WTC11 (cell line): Measurements from ENCODE around the gene DUSP9. TPM values are rescaled to one million over a fixed set of nuclear protein-coding genes. Genes with fewer than 3 reads are reported as not detected.

Source experiments
- ATAC-seq: fragments of 200-7000 bp; cut with Tn5 transposase; 2 replicates; pipeline ENCODE4 v1.10.0; 2021; ENCODE audit warnings: mild to moderate bottlenecking, moderate library complexity
- CTCF ChIA-PET: fragments of 300-600 bp; sonication (Branson Sonifier 250); formaldehyde crosslinking; loops from one replicate; lab custom pipeline; 2021; ENCODE audit warnings: antibody characterized with exemption; lab: Charles Lee
- POLR2A ChIA-PET: fragments of 350-600 bp; sonication (Branson Sonifier 250); formaldehyde crosslinking; loops from one replicate; lab custom pipeline; 2021; ENCODE audit warnings: antibody characterized with exemption; lab: Charles Lee
- DNase-seq: peaks from one replicate; pipeline ENCODE4 v3.0.0; 2021; ENCODE audit warnings: low spot score
- H3K27ac Mint-ChIP-seq: 2 replicates; pipeline ENCODE4 v1.8.0; 2021; ENCODE audit warnings: mixed read lengths
- H3K27me3 Mint-ChIP-seq: 2 replicates; pipeline ENCODE4 v1.8.0; 2021; ENCODE audit warnings: low read depth, mild to moderate bottlenecking, moderate library complexity, mixed read lengths
- H3K36me3 Mint-ChIP-seq: 2 replicates; pipeline ENCODE4 v1.8.0; 2021; ENCODE audit warnings: mixed read lengths
- H3K4me1 Mint-ChIP-seq: 2 replicates; pipeline ENCODE4 v1.8.0; 2022; ENCODE audit warnings: mixed read lengths
- H3K4me3 Mint-ChIP-seq: 2 replicates; pipeline ENCODE4 v1.8.0; 2021; ENCODE audit warnings: mild to moderate bottlenecking, moderate library complexity, mixed read lengths
- H3K9me3 Mint-ChIP-seq: 2 replicates; pipeline ENCODE4 v1.8.0; 2021; ENCODE audit warnings: mixed read lengths
- ARID4B ChIP-seq: sonication (generic); formaldehyde crosslinking; IDR thresholded peaks from 2 replicates; pipeline ENCODE4 v1.8.0; 2023; ENCODE audit warnings: missing genetic modification reagents, mild to moderate bottlenecking, borderline replicate concordance
- E2F1 ChIP-seq: sonication (generic); formaldehyde crosslinking; IDR thresholded peaks from 2 replicates; pipeline ENCODE4 v1.8.0; 2022; ENCODE audit warnings: mild to moderate bottlenecking, missing genetic modification reagents
- E2F4 ChIP-seq: sonication (generic); formaldehyde crosslinking; IDR thresholded peaks from 2 replicates; pipeline ENCODE4 v1.8.1; 2022; ENCODE audit warnings: low read depth, mild to moderate bottlenecking, moderate library complexity, missing genetic modification reagents, borderline replicate concordance
- E2F5 ChIP-seq: sonication (generic); formaldehyde crosslinking; IDR thresholded peaks from 2 replicates; pipeline ENCODE4 v1.8.1; 2022; ENCODE audit warnings: mild to moderate bottlenecking, moderate library complexity, missing genetic modification reagents
- ELF4 ChIP-seq: sonication (generic); formaldehyde crosslinking; IDR thresholded peaks from 2 replicates; pipeline ENCODE4 v1.8.1; 2022; ENCODE audit warnings: low read depth, mild to moderate bottlenecking, moderate library complexity, missing genetic modification reagents
- EMX1 ChIP-seq: fragments of 250-450 bp; sonication (Bioruptor Pico); IDR thresholded peaks from 2 replicates; pipeline ENCODE4 v1.8.0; 2021; ENCODE audit warnings: mild to moderate bottlenecking
- ESRRA ChIP-seq: sonication (generic); formaldehyde crosslinking; IDR thresholded peaks from 2 replicates; pipeline ENCODE4 v1.8.1; 2022; ENCODE audit warnings: mild to moderate bottlenecking, missing genetic modification reagents, borderline replicate concordance
- NR2C2 ChIP-seq: sonication (generic); formaldehyde crosslinking; IDR thresholded peaks from 2 replicates; pipeline ENCODE4 v1.8.0; 2022; ENCODE audit warnings: mild to moderate bottlenecking, missing genetic modification reagents
- PRRX2 ChIP-seq: fragments of 250-450 bp; sonication (Bioruptor Pico); IDR thresholded peaks from 2 replicates; pipeline ENCODE4 v1.8.0; 2021; ENCODE audit warnings: mild to moderate bottlenecking
- USF1 ChIP-seq: sonication (generic); formaldehyde crosslinking; IDR thresholded peaks from 2 replicates; pipeline ENCODE4 v1.8.0; 2022; ENCODE audit warnings: mild to moderate bottlenecking, missing genetic modification reagents
- ZBTB21 ChIP-seq: sonication (generic); formaldehyde crosslinking; IDR thresholded peaks from 2 replicates; pipeline ENCODE4 v1.8.1; 2023; ENCODE audit warnings: mild to moderate bottlenecking, missing genetic modification reagents, borderline replicate concordance
- ZNF121 ChIP-seq: sonication (generic); formaldehyde crosslinking; IDR thresholded peaks from 2 replicates; pipeline ENCODE4 v1.8.0; 2023; ENCODE audit warnings: missing genetic modification reagents
- ZNF281 ChIP-seq: sonication (generic); formaldehyde crosslinking; IDR thresholded peaks from 2 replicates; pipeline ENCODE4 v1.8.0; 2023; ENCODE audit warnings: mild to moderate bottlenecking, missing genetic modification reagents
- ZNF317 ChIP-seq: sonication (generic); formaldehyde crosslinking; IDR thresholded peaks from 2 replicates; pipeline ENCODE4 v1.8.1; 2023; ENCODE audit warnings: low read depth, mild to moderate bottlenecking, moderate library complexity, missing genetic modification reagents, borderline replicate concordance
- ZNF416 ChIP-seq: fragments of 250-450 bp; sonication (Bioruptor Pico); IDR thresholded peaks from 2 replicates; pipeline ENCODE4 v1.9.0; 2021; ENCODE audit warnings: mild to moderate bottlenecking, inconsistent platforms
- ZNF512 ChIP-seq: sonication (generic); formaldehyde crosslinking; IDR thresholded peaks from 2 replicates; pipeline ENCODE4 v1.8.1; 2022; ENCODE audit warnings: missing genetic modification reagents, borderline replicate concordance
- total RNA-seq: library from RNA; stranded (reverse); gene quantifications from 3 replicates; pipeline ENCODE4 v1.2.3, GENCODE V29; 2021

The DUSP9 gene
- total RNA-seq, 1 experiment from 2014 or later = 2.5 TPM

- TF ChIP-seq ARID4B (CRISPR knock-in tag) = no peak
Measured at GRCh38 chrX:153628129-153628528, 18.9 kb upstream of the DUSP9 start (continued).

- Mint-ChIP-seq H3K27me3 (no peaks in the 10 kb centered on the region; the same call in 1 of the 2 replicates), H3K36me3 (no peaks in the 10 kb centered on the region), H3K27ac (no peak overlapping the region), H3K4me3 (no peak overlapping the region), H3K4me1 (no peaks in the 10 kb centered on the region), H3K9me3 (peaks cover 4% of the 10 kb centered on the region; the same call in 1 of the 2 replicates)
- no peak for TF ChIP-seq ZNF121 (CRISPR knock-in tag)
- TF ChIP-seq E2F5 (CRISPR knock-in tag) = no peak
- TF ChIP-seq NR2C2 (CRISPR knock-in tag) = no peak
- TF ChIP-seq USF1 = no peak
- ChIA-PET CTCF (interaction anchor here (1.1 to 1.7 kb wide), 2 partner anchors 7 to 74 kb away, joined by 4 to 6 read pairs; no protein-coding TSS in a partner anchor), POLR2A (no interaction called here)
- DNase-seq (no peak), ATAC-seq (no peak)
Measured at GRCh38 chrX:153628665-153629064, 18.3 kb upstream of the DUSP9 start.

- no peak overlapping the region for H3K27ac Mint-ChIP-seq
- peaks cover 4% of the 10 kb centered on the region; the same call in 1 of the 2 replicates for H3K9me3 Mint-ChIP-seq
- POLR2A ChIA-PET = no interaction called here
Measured at GRCh38 chrX:153631346-153631745, 15.7 kb upstream of the DUSP9 start.

GRCh38 chrX:153631907-153632594 lies 15.0 kb upstream of the DUSP9 start:
- Mint-ChIP-seq H3K27ac (no peak overlapping the region), H3K27me3 (no peaks in the 10 kb centered on the region; the same call in 1 of the 2 replicates), H3K4me1 (no peaks in the 10 kb centered on the region), H3K9me3 (peaks cover 4% of the 10 kb centered on the region; the same call in 1 of the 2 replicates), H3K4me3 (no peak overlapping the region), H3K36me3 (no peaks in the 10 kb centered on the region)
- no peak for DNase-seq
- ChIA-PET POLR2A (no interaction called here), CTCF (interaction anchor here (1.2 to 3.3 kb wide), 2 partner anchors 9 to 12 kb away, joined by 4 to 20 read pairs; no protein-coding TSS in a partner anchor)
- ATAC-seq = no peak
- no peak for TF ChIP-seq ZNF512 (CRISPR knock-in tag)
- no peak for TF ChIP-seq ELF4 (CRISPR knock-in tag)
- no peak for TF ChIP-seq ZNF317 (CRISPR knock-in tag)
- TF ChIP-seq ZNF281 = no peak
- TF ChIP-seq E2F4 = no peak
- TF ChIP-seq EMX1 = no peak
- no peak for TF ChIP-seq ZNF416 (CRISPR knock-in tag)
- TF ChIP-seq ESRRA (CRISPR knock-in tag) = no peak
- TF ChIP-seq PRRX2 (CRISPR knock-in tag) = no peak
- no peak for TF ChIP-seq E2F1

More at GRCh38 chrX:153631346-153631745, 15.7 kb upstream of the DUSP9 start:
- no peaks in the 10 kb centered on the region; the same call in 1 of the 2 replicates for H3K27me3 Mint-ChIP-seq
- H3K4me3 Mint-ChIP-seq = no peak overlapping the region
- TF ChIP-seq ZBTB21 = no peak
- no peaks in the 10 kb centered on the region for H3K4me1 Mint-ChIP-seq
- CTCF ChIA-PET = interaction anchor here (1.2 to 3.3 kb wide), 2 partner anchors 10 to 13 kb away, joined by 4 to 20 read pairs; no protein-coding TSS in a partner anchor
- H3K36me3 Mint-ChIP-seq = no peaks in the 10 kb centered on the region
- ATAC-seq = no peak
- DNase-seq = no peak
